Camera-type eye (tissue), 1 donor: ENCODE data around the gene BPIFB3. TPM values are rescaled to one million over a fixed set of nuclear protein-coding genes. Genes with fewer than 3 reads are reported as not detected.

Experiments
- total RNA-seq: library from RNA; depleted of rRNA; stranded (reverse); fragments of >200 nt; gene quantifications from one replicate; pipeline ENCODE4 v1.2.3, GENCODE V29; 2014

The BPIFB3 gene, protein sequence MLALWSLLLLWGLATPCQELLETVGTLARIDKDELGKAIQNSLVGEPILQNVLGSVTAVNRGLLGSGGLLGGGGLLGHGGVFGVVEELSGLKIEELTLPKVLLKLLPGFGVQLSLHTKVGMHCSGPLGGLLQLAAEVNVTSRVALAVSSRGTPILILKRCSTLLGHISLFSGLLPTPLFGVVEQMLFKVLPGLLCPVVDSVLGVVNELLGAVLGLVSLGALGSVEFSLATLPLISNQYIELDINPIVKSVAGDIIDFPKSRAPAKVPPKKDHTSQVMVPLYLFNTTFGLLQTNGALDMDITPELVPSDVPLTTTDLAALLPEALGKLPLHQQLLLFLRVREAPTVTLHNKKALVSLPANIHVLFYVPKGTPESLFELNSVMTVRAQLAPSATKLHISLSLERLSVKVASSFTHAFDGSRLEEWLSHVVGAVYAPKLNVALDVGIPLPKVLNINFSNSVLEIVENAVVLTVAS
- total RNA-seq: not detected

DNA sequence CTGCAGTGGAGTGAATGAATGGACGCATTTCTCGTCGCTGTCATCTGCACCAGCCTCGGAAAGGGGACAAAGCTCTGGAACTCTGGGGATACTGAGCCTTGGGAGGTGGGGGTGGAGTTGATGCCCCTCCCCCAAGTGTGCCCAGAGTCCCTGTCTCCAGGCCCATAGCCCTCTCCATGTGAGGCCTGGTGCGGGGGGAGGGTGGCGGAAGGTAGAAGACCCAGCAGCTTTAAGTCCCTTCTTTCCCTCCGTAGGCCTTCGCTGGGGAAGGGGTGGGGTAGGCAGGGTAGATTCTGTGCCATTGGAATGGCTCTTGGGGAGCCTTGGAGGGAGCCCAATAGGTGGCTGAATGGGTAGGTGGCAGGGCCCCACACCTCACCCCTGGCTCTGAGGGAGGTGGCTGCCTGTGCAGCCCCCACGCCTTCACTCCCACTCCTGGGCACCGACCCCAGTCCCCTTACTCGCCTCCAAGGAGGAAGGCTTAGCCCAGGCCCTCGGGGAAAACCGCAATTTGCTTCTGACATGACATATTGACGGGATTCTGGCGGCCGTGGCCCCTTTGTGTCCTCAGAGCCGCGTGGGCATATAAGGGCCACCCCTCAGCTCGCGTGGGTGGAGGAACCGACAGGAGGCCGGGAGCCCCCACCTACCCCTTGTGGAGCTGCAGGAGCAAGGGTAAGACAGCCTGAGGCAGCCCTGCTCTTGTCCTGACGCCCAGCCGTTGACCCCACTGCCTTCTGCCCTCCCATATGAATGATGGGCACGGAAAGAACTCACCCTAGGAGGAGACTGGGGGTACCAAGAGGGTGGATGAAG lies at the start of gene BPIFB3:
Gene BPIFB3, plus strand, starts transcription at position 613 of the 816 bp plus-strand sequence. CDS start 1,533 bp downstream, outside the sequence.

DNA sequence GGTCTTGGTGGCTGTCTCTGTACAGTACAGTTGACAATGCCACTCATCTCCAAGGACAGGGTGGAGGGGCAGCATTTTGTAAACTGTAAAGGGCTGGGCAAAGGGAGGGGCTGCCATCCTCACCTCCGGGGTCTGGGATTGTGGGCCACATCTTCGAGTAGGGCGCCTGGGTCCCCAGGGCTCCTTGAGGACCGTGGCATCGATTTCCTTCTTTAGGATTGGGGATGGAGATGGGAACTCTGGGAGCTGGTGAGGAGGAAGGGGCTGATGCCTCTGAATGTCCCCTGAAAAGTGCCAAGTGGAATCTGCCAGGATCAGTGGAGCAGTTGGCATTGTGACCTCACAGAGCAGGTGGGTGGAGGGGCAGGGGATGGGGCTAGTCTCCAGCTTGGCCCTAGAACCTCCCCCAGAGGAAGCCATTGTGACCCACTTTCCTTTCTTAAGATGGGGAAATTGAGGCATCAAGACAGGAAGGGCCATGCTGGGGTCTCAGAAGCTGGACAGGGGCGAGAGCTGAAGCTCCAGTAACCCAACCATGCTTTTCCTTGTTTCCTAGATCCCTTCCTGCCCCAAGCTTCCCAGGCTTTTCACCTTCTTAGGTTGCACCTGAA lies 49.5 kb upstream of the BPIFB3 start, which contains the start of gene SUN5:
Gene SUN5, minus strand, starts transcription at position 293 of the 611 bp plus-strand sequence. Its CDS starts 93 bp downstream, at position 200.

DNA sequence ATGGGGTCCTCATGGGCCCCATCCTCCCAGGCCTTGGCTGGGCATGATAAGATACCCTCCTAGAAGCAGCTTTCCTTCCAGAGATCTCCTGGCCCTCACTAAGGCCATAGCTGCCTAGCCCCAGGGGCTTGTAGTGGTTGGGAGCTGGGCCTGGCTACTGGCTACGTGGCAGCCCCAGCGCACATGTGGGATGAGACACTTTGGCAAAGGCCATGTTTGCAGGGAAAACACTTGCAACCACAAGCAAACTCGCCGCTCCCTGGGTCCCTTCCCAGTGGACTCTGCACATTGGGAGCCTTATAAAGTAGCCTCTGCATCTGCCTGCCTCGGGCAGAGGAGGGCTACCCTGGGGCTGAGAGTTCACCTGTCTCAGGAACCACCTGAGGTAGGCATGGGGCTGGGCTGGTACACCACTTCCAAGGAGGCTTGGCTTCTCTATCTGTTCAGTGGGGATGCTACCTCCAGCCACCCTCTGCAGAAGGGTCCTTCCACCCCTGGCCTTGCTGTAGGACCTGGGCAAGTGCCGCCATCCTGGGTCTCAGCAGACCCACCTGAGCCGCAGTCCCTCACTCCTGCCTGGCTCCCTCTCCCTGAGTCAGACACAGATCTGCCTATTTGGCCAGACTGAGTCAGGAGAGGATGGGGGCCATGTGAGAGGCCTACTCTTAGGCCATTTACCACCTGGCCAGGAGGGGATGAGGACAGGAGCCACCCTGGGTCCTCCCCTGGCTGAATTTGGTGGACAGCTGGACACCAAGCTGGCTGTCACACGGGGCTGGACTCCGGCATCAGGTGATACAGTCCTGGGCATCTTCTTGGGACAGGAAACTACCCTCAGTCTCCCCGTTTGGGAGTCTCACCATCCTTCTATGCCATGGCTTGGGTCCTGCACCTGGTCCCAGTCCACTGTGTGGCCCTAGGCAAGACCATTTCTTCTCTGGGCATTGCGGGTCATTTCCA lies 46.0 kb upstream of the BPIFB3 start, which contains the start of gene BPIFB2:
Gene BPIFB2, plus strand, starts transcription at position 329 of the 960 bp plus-strand sequence. CDS start 871 bp downstream, outside the sequence.

DNA sequence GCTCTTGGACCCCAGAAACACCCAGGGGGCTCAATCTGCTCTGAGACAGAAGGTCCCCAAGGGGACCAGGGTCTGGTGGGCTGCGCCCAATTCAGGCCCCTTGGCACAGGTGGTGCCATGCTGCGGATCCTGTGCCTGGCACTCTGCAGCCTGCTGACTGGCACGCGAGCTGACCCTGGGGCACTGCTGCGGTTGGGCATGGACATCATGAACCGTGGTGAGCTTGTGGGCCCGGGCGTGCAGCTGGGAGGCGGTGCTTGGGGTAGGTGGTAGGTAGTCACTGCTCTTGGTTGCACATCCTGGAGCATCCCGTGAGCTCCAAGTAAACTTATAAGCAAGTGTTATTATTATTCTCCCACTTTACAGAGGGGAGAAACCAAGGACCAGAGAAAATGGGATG lies 22.2 kb upstream of the BPIFB3 start, which contains the start of gene BPIFB6:
Gene BPIFB6, plus strand, starts transcription at position 118 of the 400 bp plus-strand sequence. Its CDS starts 0 bp downstream, at position 118.

DNA sequence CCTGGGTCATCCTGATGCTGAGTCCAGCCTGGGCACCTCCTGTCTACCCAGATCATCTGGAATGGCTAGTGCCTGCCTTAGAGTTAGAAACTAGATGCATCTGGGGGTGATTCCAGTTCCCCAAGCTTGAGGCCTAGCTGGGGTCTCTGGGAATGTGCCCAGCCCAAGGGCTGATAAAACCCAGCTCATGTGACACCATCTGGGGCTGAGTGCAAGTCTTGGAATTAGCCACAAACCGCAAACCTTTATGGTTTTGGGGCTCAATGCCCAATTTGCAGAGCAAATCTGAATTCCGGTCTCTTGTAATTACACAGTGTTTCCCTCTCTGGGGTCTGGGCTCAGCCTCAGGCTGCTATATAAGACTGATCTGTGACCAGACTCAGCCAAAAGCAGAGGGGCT lies 25.6 kb downstream of the BPIFB3 start, which contains the start of gene BPIFB4:
Gene BPIFB4, plus strand, starts transcription at position 385 of the 400 bp plus-strand sequence. CDS start 1,884 bp downstream, outside the sequence.

Other genes starting within 250 kb of the BPIFB3 start
- gene MAPRE1, start 233.9 kb upstream of the BPIFB3 start, total RNA-seq: 145 TPM
- gene EFCAB8, start 195.0 kb upstream of the BPIFB3 start, total RNA-seq: 0.05 TPM
- gene SUN5, start 49.5 kb upstream of the BPIFB3 start, total RNA-seq: not detected
- not detected for gene BPIFB2, start 46.2 kb upstream of the BPIFB3 start, total RNA-seq
- gene BPIFB6, start 22.3 kb upstream of the BPIFB3 start, total RNA-seq: not detected
- gene BPIFB4, start 25.7 kb downstream of the BPIFB3 start, total RNA-seq: 0.22 TPM
- not detected for gene BPIFA2, start 114.3 kb downstream of the BPIFB3 start, total RNA-seq
- not detected for gene BPIFA3, start 163.4 kb downstream of the BPIFB3 start, total RNA-seq
- not detected for gene BPIFA1, start 182.1 kb downstream of the BPIFB3 start, total RNA-seq
- not detected for gene BPIFB1, start 229.3 kb downstream of the BPIFB3 start, total RNA-seq